C4-2B (cell line): Measurements from ENCODE around the gene CLDN15.
"Not testable (repeated sequence)": the region's sequence is repeated elsewhere in the genome, so short reads cannot be mapped to it uniquely, and the experiment has no call there.

Experiments used
- H3K27ac ChIP-seq: fragments of 450-650 bp; 2 replicates; pipeline ENCODE4 v1.5.1; 2017
- ZFX ChIP-seq: fragments of 450-650 bp; IDR thresholded peaks from 2 replicates; pipeline ENCODE4 v1.6.1; 2017
- TF ChIP-seq, protein P1 (sequence below): fragments of 450-650 bp; conservative IDR thresholded peaks from 2 replicates; pipeline ENCODE4 v1.5.1; 2017; ENCODE audit warnings: mild to moderate bottlenecking

The CLDN15 gene

DNA sequence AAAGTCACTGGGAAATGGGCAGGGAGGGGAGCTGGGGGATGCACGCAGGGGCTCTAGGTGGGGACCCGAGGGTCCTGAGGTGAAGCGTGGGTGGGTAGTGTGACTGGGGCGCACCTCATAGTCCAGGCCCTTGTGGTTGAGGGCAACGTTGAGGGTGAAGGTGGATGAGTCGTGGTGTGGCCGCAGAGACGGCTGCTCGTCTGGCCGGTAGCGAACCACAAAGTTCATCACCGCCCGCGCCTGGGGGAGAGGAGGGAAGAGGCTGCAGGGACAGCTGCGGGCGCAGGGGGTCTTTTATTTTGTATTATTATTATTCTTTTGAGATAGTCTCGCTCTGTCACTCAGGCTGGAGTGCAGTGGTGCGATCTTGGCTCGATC, 30.9 kb downstream of the CLDN15 start:
- H3K27ac ChIP-seq, result no peak overlapping the region
- TF ChIP-seq, protein P1, sequence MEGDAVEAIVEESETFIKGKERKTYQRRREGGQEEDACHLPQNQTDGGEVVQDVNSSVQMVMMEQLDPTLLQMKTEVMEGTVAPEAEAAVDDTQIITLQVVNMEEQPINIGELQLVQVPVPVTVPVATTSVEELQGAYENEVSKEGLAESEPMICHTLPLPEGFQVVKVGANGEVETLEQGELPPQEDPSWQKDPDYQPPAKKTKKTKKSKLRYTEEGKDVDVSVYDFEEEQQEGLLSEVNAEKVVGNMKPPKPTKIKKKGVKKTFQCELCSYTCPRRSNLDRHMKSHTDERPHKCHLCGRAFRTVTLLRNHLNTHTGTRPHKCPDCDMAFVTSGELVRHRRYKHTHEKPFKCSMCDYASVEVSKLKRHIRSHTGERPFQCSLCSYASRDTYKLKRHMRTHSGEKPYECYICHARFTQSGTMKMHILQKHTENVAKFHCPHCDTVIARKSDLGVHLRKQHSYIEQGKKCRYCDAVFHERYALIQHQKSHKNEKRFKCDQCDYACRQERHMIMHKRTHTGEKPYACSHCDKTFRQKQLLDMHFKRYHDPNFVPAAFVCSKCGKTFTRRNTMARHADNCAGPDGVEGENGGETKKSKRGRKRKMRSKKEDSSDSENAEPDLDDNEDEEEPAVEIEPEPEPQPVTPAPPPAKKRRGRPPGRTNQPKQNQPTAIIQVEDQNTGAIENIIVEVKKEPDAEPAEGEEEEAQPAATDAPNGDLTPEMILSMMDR, result no peak
- TF ChIP-seq ZFX, result no peak

DNA sequence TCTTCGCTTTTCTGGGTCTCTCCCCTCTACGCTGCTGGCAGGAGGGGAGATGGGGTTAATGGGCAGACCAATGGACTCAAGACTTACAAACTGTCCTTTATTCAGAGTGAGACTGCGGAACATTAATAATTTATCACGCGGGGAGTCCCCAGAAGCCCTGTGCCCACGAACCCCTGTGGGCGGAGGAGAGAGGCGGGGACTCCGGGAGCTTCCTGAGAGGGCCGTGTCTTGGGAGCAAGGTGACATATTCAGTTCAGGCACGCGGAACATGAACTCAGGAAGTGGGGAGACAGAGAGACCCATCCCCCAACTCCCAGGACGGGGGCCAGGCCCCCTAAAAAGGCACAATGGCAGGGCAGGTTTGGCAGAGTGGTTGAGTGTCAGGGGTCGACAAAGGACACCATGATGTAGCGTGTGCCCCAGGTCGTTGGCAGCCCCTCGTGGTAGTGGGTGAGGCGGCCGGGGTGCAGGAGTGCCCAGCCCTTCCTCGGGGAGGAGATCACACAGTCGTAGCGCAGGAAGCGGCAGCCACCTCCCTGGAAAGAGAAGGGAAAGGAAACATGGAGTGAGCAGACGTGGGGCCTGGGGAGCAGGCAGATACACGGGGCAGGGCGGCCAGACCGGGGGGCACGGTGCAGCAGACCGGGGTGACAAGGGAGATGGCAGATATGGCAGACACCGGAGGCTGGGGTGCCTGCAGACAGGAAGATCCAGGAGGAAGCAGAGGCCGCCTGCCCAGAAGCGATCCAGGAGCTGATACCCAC, 31.5 kb downstream of the CLDN15 start:
- no peak for TF ChIP-seq ZFX
- TF ChIP-seq, protein P1, result no peak
- no peak overlapping the region for H3K27ac ChIP-seq

DNA sequence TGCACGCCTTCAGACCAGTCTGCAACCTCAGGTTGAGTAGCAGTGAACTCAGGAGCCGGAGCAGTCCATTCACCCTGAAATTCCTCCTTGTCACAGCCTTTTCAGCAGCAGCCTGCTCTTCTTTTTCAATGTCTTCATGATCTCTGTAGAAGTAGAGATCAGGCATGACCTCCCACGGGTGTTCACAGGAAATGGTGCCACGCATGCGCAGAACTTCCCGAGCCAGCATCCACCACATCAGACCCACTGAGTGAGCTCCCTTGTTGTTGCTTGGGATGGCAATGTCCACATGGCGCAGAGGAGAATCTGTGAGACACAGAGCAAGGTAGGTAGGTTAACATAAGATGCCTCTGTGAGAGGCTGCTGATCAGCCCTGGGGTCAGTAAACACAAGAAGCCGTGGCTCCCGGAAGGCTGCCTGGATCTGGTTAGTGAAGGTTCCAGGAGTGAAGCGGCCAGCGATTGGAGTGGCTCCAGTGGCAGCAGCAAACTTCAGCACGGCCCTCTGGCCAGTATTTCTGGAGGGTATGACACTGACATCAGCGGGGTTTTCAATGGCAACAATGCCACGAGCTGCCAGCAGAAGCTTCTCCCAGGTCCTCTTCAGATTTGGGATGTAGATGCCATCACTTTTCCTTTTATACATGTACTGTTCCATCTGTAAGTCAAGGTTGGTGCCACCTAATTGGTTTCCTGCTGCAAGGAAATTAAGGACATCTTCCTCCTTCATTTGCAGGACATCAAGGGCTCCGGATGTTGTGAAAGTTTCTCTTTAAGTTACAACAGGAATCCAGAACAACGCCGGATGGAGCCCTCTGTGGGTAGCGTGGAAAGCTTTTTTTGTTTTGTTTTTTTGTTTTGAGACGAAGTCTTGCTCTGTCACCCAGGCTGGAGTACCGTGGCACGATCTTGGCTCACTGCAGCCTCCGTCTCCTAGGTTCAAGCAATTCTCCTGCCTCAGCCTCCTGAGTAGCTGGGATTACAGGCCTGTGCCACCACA, 33.6 kb downstream of the CLDN15 start:
- H3K27ac ChIP-seq, result not testable (repeated sequence)

DNA sequence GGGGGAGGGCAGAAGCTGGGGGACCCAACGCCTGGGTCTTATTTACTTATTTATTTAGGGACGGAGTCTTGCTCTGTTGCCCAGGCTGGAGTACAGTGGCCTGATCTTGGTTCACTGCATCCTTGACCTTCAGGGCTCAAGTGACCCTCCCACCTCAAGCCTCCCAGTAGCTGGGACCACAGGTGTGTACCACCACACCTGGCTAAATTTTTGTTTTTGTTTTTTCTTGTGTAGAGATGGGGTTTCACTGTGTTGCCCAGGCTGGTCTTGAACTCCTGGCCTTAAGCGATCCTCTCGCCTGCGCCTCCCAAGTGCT, 35.0 kb downstream of the CLDN15 start:
- TF ChIP-seq ZFX, result no peak
- TF ChIP-seq, protein P1, result no peak
- H3K27ac ChIP-seq, result no peak overlapping the region

DNA sequence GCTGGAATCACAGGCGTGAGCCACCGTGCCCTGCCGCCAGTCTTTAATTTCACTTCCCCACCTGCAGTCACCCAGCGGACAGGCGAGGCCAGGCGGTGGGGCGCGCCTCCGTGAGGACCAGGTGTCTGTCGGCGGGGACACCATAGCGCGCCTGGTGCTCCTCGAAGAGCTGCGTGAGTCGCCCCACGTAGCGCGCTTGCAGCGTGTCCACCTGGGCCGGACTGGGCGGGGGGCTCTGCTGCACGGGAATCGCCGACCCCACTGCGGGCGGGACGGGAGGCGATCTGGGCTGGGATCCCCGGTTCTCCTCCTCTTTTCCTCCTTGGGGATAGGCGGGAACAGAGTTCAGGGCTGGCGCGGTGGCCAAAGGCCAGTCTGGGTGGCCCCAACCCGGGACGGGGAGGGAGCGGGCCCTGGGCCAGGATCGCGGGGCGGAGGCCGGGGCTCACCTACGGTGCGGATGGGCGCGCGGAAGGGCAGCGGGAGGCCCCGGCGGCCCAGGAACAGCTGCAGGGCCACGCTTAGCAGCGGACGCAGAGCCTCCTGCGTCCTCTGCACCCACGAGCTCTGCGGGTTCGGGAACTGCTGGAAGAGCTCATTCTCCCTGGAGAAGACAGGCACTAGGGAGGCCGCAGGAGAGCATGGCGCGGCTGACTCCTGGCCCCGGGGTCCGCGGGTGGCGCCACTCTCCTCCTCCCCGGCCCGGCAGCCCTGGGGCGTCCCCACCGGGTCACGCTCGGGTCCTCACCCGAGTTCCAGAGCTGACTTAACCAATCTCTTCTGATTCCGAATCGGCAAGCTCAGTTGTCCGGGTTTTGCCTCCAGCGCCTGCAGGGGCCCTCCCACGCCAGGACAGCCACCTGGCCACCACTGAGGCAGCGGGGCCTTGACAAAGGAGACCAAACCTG, 35.7 kb downstream of the CLDN15 start:
- no peak overlapping the region for H3K27ac ChIP-seq
- TF ChIP-seq, protein P1, result no peak
- no peak for TF ChIP-seq ZFX

DNA sequence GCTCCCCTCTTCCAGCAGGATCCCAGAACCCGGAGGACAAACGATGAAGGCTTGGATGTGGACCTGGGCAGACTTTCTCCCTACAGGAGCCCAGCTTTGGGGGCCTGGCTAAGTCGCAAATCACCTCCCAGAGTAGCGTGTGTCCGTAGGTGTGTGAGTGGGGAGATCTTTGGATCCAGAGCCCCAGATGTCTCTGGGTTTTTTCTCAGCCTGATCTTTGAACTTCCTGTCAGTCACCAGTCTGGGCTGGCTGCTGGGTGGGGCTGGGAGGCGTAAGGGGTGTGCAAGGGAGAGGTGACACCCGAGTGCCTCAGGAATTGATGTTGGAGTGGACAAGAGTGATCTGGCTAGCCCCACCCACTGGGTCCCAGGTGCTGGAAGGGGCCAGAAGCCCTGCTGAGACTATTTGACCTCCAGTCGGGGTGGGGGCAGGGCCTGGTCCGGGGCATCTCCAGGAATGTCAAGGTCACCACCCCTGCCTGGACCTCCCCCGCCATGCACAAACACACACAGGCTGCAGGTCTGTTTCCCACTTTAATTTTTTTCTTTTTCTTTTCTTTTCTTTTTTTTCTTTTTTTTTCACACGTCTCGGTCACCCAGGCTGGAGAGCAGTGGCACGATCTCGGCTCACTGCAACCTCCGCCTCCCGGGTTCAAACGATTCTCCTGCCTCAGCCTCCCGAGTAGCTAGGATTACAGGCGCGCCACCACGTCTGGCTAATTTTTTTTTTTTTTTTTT, 36.6 kb downstream of the CLDN15 start, which contains the start of gene MOGAT3:
Gene MOGAT3, minus strand, starts transcription at position 175 of the 738 bp plus-strand sequence. CDS start 182 bp downstream, outside the sequence.
- no peak within 1 kb of the TSS for H3K27ac ChIP-seq
- TF ChIP-seq, protein P1, result no peak
- no peak for TF ChIP-seq ZFX

DNA sequence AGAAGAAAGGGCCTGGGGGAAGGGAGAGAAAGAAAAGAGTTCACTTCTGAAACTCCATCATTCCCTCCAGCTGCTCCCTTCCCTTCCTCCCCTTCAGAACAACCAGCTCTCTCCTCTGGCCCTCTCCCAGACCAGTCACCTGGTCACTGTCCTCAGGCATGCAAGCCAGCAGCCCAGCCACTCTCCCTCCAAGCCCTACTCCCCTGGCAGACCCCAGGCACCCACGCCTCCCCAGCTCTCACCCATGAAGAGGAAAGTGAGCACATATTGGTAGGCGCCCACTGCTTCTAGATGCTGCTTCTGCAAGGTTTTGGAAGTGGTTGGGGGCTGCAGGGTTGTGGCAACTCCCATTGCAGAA, 37.1 kb downstream of the CLDN15 start:
- TF ChIP-seq, protein P1, result no peak
- TF ChIP-seq ZFX, result no peak
- H3K27ac ChIP-seq, result no peak overlapping the region

DNA sequence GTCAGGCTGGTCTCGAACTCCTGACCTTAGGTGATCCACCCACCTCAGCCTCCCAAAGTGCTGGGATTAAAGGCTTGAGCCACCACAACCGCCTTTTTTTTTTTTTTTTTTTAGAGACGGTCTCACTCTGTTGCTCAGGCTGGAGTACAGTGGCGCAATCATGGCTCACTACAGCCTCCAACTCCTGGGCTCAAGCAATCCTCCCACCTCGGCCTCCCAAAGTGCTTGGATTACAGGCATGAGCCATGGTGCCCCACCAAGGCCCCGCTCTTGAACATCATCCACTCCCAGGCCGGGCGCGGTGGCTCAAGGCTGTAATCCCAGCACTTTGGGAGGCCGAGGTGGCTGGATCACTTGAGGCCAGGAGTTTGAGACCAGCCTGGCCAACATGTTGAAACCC, 38.1 kb downstream of the CLDN15 start:
- H3K27ac ChIP-seq, result not testable (repeated sequence)
